Activated naive CD8-positive, alpha-beta T cell treated with anti-CD3 and anti-CD28 coated beads, Interleukin-2, amount 50 U/mL, for 16 hours (primary cell): ENCODE measurements around the gene RRP9.
"Not testable (repeated sequence)": the region's sequence is repeated elsewhere in the genome, so short reads cannot be mapped to it uniquely, and the experiment has no call there.

Source experiments
- DNase-seq: peaks from one replicate; pipeline ENCODE4 v3.0.0-alpha.2; 2020; ENCODE audit warnings: low read depth, low spot score

RRP9 gene

GRCh38 chr3:51904034-51904823 is 37.5 kb downstream of the RRP9 start:
- no peak for DNase-seq

GRCh38 chr3:51902361-51902760 is 39.3 kb downstream of the RRP9 start:
- not testable (repeated sequence) for DNase-seq

GRCh38 chr3:51900043-51900442 is 41.7 kb downstream of the RRP9 start:
- DNase-seq: not testable (repeated sequence)

GRCh38 chr3:51897391-51897790 is 44.3 kb downstream of the RRP9 start:
- DNase-seq: no peak

- DNase-seq: no peak
Measured at GRCh38 chr3:51896607-51897305, 44.9 kb downstream of the RRP9 start.

- no peak for DNase-seq
Measured at GRCh38 chr3:51894939-51895338, 46.8 kb downstream of the RRP9 start.

- no peak for DNase-seq
Measured at GRCh38 chr3:51894391-51894790, 47.3 kb downstream of the RRP9 start.

- no peak for DNase-seq
Measured at GRCh38 chr3:51891242-51892039, 50.3 kb downstream of the RRP9 start.

- no peak for DNase-seq
Measured at GRCh38 chr3:51888463-51889105, 53.1 kb downstream of the RRP9 start.

- no peak for DNase-seq
Measured at GRCh38 chr3:51887620-51888019, 54.1 kb downstream of the RRP9 start.

- no peak for DNase-seq
Measured at GRCh38 chr3:51886447-51886846, 55.3 kb downstream of the RRP9 start.
